Endothelial cell (in vitro differentiated cells): ENCODE measurements around the gene NOSTRIN. TPM values are rescaled to one million over a fixed set of nuclear protein-coding genes. Genes with fewer than 3 reads are reported as not detected.
A peak's percentile ranks its signal among the peaks of the same experiment; 100 is the strongest.

ENCODE experiments used
- DNase-seq: peaks from one replicate; pipeline ENCODE4 v3.0.0; 2021; ENCODE audit warnings: low spot score
- H3K27ac Mint-ChIP-seq: one replicate; pipeline ENCODE4 v1.8.0; 2021; ENCODE audit warnings: mixed read lengths, inconsistent platforms; ENCODE audit not compliant: unreplicated experiment
- H3K27me3 Mint-ChIP-seq: one replicate; pipeline ENCODE4 v1.8.0; 2021; ENCODE audit warnings: mild to moderate bottlenecking, moderate library complexity, mixed read lengths, inconsistent platforms; ENCODE audit not compliant: unreplicated experiment
- H3K36me3 Mint-ChIP-seq: one replicate; pipeline ENCODE4 v1.8.0; 2021; ENCODE audit warnings: mild to moderate bottlenecking, low read depth, mixed read lengths, inconsistent platforms; ENCODE audit not compliant: unreplicated experiment
- H3K4me1 Mint-ChIP-seq: one replicate; pipeline ENCODE4 v1.8.0; 2021; ENCODE audit warnings: mild to moderate bottlenecking, mixed read lengths, inconsistent platforms; ENCODE audit not compliant: unreplicated experiment
- H3K4me3 Mint-ChIP-seq: one replicate; pipeline ENCODE4 v1.8.0; 2021; ENCODE audit warnings: mild to moderate bottlenecking, mixed read lengths, inconsistent platforms; ENCODE audit not compliant: unreplicated experiment
- H3K9me3 Mint-ChIP-seq: one replicate; pipeline ENCODE4 v1.8.0; 2021; ENCODE audit warnings: mixed read lengths, inconsistent platforms; ENCODE audit not compliant: unreplicated experiment
- CTCF ChIP-seq: fragments of 200-600 bp; sonication (generic); IDR thresholded peaks from one replicate; pipeline ENCODE4 v1.5.0; 2021; ENCODE audit warnings: antibody characterized with exemption; ENCODE audit not compliant: unreplicated experiment
- total RNA-seq: library from RNA; stranded (reverse); fragmentation: NEBNext Ultra II Directional; extraction: Animal tissue kit (Norgen Biotek cat#: 25700); gene quantifications from one replicate; pipeline ENCODE4 v1.2.1, GENCODE V29; 2021; ENCODE audit not compliant: unreplicated experiment

The NOSTRIN gene
- total RNA-seq, 1 donor from 2014 or later = not detected

- Mint-ChIP-seq H3K36me3 (no peaks in the 10 kb centered on the region), H3K27me3 (no peaks in the 10 kb centered on the region), H3K4me3 (no peak overlapping the region), H3K27ac (no peak overlapping the region), H3K4me1 (peaks cover 15% of the 10 kb centered on the region), H3K9me3 (no peaks in the 10 kb centered on the region)
- DNase-seq = no peak
- no peak for TF ChIP-seq CTCF
Measured at GRCh38 chr2:168848225-168848624, 45.8 kb downstream of the NOSTRIN start.

GRCh38 chr2:168849610-168850009 lies 47.2 kb downstream of the NOSTRIN start:
- H3K27me3 Mint-ChIP-seq = no peaks in the 10 kb centered on the region

GRCh38 chr2:168850846-168851245 lies 48.4 kb downstream of the NOSTRIN start:
- DNase-seq = no peak
- TF ChIP-seq CTCF = no peak
- H3K36me3 Mint-ChIP-seq = no peaks in the 10 kb centered on the region
- no peak overlapping the region for H3K27ac Mint-ChIP-seq
- H3K4me3 Mint-ChIP-seq = no peak overlapping the region
- H3K27me3 Mint-ChIP-seq = no peaks in the 10 kb centered on the region
- peaks cover 4% of the 10 kb centered on the region for H3K4me1 Mint-ChIP-seq
- no peaks in the 10 kb centered on the region for H3K9me3 Mint-ChIP-seq

More at GRCh38 chr2:168849610-168850009, 47.2 kb downstream of the NOSTRIN start:
- Mint-ChIP-seq H3K27ac (no peak overlapping the region), H3K4me1 (peaks cover 13% of the 10 kb centered on the region), H3K4me3 (no peak overlapping the region), H3K9me3 (no peaks in the 10 kb centered on the region), H3K36me3 (no peaks in the 10 kb centered on the region)
- no peak for TF ChIP-seq CTCF
- DNase-seq = peak; percentile 47

- H3K4me3 Mint-ChIP-seq = no peak overlapping the region
- no peaks in the 10 kb centered on the region for H3K27me3 Mint-ChIP-seq
- peaks cover 5% of the 10 kb centered on the region for H3K4me1 Mint-ChIP-seq
- no peaks in the 10 kb centered on the region for H3K36me3 Mint-ChIP-seq
- H3K9me3 Mint-ChIP-seq = no peaks in the 10 kb centered on the region
- no peak for DNase-seq
- TF ChIP-seq CTCF = no peak
- H3K27ac Mint-ChIP-seq = no peak overlapping the region
Measured at GRCh38 chr2:168851674-168852320, 49.4 kb downstream of the NOSTRIN start.

GRCh38 chr2:168852481-168852880 lies 50.0 kb downstream of the NOSTRIN start:
- Mint-ChIP-seq H3K27me3 (no peaks in the 10 kb centered on the region), H3K4me1 (peaks cover 4% of the 10 kb centered on the region), H3K27ac (no peak overlapping the region)

More at GRCh38 chr2:168852481-168852880, 50.0 kb downstream of the NOSTRIN start:
- no peak overlapping the region for H3K4me3 Mint-ChIP-seq
- no peaks in the 10 kb centered on the region for H3K36me3 Mint-ChIP-seq
- TF ChIP-seq CTCF = no peak
- H3K9me3 Mint-ChIP-seq = no peaks in the 10 kb centered on the region
- DNase-seq = no peak
